Stomach (tissue), 4 donors: ENCODE measurements around the gene ZNF410.

Experiments used
- EP300 ChIP-seq: sonication (generic); formaldehyde crosslinking; IDR thresholded peaks from one replicate; pipeline ENCODE4 v1.6.1; 2017; ENCODE audit warnings: antibody characterized with exemption
- TF ChIP-seq, protein P1 (sequence below), 7 experiments: fragments of 450-650 bp in 4 of 7; fragments of 200-600 bp in 3 of 7; sonication (generic) in 3 of 7; IDR thresholded peaks; one replicate each; pipeline ENCODE4 v1.5.1; 2016 to 2019; ENCODE audit warnings: antibody characterized with exemption in 7 of 7, control low read depth in 2 of 7, mild to moderate bottlenecking in 1 of 7

DNA sequence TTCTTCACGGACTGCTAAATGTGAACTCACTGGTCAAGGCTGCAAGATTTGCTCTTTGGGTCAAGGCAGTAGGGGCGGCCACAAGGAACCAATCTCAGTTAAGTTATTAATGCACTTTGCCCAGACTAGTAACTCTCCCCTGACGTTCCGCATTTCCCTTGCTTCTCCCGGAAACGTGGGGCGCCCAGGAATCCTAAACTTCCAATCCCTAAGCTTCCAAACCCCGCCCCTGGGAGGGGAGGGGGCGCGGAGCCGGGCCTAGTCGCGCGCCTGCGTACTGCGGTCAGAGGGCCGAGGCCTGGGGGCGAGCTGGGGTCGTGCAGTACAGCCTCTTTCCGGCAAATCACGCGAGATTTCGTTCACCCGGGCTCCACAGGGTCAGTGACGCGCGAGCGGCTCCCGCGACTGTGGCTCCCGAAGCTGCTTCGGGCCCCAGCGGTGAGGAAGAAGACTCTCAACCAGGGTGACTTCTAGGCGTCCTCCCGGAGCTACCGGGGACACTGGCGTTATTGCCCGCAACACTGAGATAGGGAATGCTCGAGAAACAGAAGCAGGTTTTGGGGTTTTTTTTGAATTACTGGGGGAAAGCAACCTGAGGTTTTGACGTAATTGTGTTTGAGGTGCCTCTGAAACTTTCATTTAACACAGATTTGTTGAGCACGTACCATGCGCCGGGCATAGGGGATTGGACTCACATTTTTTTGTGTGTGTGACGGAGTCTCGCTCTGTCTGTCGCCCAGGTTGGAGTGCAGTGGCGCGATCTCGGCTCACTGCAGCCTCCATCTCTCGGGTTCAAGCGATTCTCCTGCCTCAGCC, 34.9 kb upstream of the ZNF410 start, which contains the start of gene PTGR2:
- TF ChIP-seq, protein P1, sequence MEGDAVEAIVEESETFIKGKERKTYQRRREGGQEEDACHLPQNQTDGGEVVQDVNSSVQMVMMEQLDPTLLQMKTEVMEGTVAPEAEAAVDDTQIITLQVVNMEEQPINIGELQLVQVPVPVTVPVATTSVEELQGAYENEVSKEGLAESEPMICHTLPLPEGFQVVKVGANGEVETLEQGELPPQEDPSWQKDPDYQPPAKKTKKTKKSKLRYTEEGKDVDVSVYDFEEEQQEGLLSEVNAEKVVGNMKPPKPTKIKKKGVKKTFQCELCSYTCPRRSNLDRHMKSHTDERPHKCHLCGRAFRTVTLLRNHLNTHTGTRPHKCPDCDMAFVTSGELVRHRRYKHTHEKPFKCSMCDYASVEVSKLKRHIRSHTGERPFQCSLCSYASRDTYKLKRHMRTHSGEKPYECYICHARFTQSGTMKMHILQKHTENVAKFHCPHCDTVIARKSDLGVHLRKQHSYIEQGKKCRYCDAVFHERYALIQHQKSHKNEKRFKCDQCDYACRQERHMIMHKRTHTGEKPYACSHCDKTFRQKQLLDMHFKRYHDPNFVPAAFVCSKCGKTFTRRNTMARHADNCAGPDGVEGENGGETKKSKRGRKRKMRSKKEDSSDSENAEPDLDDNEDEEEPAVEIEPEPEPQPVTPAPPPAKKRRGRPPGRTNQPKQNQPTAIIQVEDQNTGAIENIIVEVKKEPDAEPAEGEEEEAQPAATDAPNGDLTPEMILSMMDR (IDR thresholded peaks at IDR 0.05) = no peak
- no peak for TF ChIP-seq EP300
